A549 treated with CORT108297 at 1 μM for 4 hours (cell line): ENCODE data around the gene SNX32. TPM values are rescaled to one million over a fixed set of nuclear protein-coding genes. Genes with fewer than 3 reads are reported as not detected.

Experiments used
- total RNA-seq: library from RNA; stranded (reverse); fragments of 200-300 nt; extraction: Qiagen RNA extraction; gene quantifications from 5 replicates; pipeline ENCODE4 v1.2.3, GENCODE V29; 2022

The SNX32 gene
- 0.06 to 0.27 TPM (median 0.08 TPM) in 3 of 5 replicates, not detected in the others for total RNA-seq

GRCh38 chr11:65833297-65834030 is at the start of gene SNX32:
SNX32 (plus strand) TSS chr11:65833963; CDS start chr11:65834066, 103 bp downstream.

GRCh38 chr11:65786786-65787636 is 46.8 kb upstream of the SNX32 start, which contains the start of gene OVOL1:
OVOL1 (plus strand) TSS chr11:65787063; CDS start chr11:65787374, 311 bp downstream.

GRCh38 chr11:65857853-65858680 is 24.3 kb downstream of the SNX32 start, which contains the start of gene CFL1:
CFL1 (minus strand) TSS chr11:65858180; CDS start chr11:65858099, 81 bp downstream.

GRCh38 chr11:65860278-65861164 is 26.8 kb downstream of the SNX32 start, which contains the start of gene MUS81:
MUS81 (plus strand) TSS chr11:65860433; CDS start chr11:65860754, 321 bp downstream.

GRCh38 chr11:65872586-65873317 is 39.0 kb downstream of the SNX32 start, which contains the start of gene EFEMP2:
EFEMP2 (minus strand) TSS chr11:65872800; CDS start chr11:65872354, 446 bp downstream.

GRCh38 chr11:65879617-65880016 is 45.9 kb downstream of the SNX32 start, which contains the start of gene CTSW:
CTSW (plus strand) TSS chr11:65879837; CDS start chr11:65879855, 18 bp downstream.

GRCh38 chr11:65888163-65888814 is 54.5 kb downstream of the SNX32 start, which contains the start of gene FIBP:
FIBP (minus strand) TSS chr11:65888471; CDS start chr11:65888418, 53 bp downstream.

GRCh38 chr11:65890324-65891218 is 56.8 kb downstream of the SNX32 start, which contains the start of gene CCDC85B:
CCDC85B (plus strand) TSS chr11:65890673; CDS start chr11:65890784, 111 bp downstream.

GRCh38 chr11:65900125-65900898 is 66.5 kb downstream of the SNX32 start, which contains the start of gene FOSL1:
FOSL1 (minus strand) TSS chr11:65900388; CDS start chr11:65900339, 49 bp downstream.

Other genes with a start within 250 kb of the SNX32 start
- gene KCNK7, start 238.2 kb upstream of the SNX32 start, total RNA-seq, result 0.29 to 1.0 TPM (median 0.76 TPM) in 4 of 5 replicates, not detected in the other
- gene MAP3K11, start 219.7 kb upstream of the SNX32 start, total RNA-seq, result 41.9 to 53.5 TPM (median 53.1 TPM) in 5 replicates
- 25.5 to 41.3 TPM (median 38.9 TPM) in 5 replicates for gene PCNX3, start 218.2 kb upstream of the SNX32 start, total RNA-seq
- gene SIPA1, start 195.9 kb upstream of the SNX32 start, total RNA-seq, result 12.7 to 20.7 TPM (median 19.3 TPM) in 5 replicates
- gene RELA, start 171.0 kb upstream of the SNX32 start, total RNA-seq, result 64.8 to 82.6 TPM (median 79.5 TPM) in 5 replicates
- gene KAT5, start 121.7 kb upstream of the SNX32 start, total RNA-seq, result 42.0 to 56.6 TPM (median 51.7 TPM) in 5 replicates
- 29.7 to 54.1 TPM (median 51.4 TPM) in 5 replicates for gene RNASEH2C, start 113.2 kb upstream of the SNX32 start, total RNA-seq
- gene AP5B1, start 53.0 kb upstream of the SNX32 start, total RNA-seq, result 7.6 to 13.5 TPM (median 11.9 TPM) in 5 replicates
- 0.02 to 0.09 TPM (median 0.07 TPM) in 3 of 5 replicates, not detected in the others for gene OVOL1, start 46.9 kb upstream of the SNX32 start, total RNA-seq
- gene CFL1, start 24.2 kb downstream of the SNX32 start, total RNA-seq, result 1,930 to 2,323 TPM (median 2,279 TPM) in 5 replicates
- 25.2 to 36.4 TPM (median 34.5 TPM) in 5 replicates for gene MUS81, start 26.5 kb downstream of the SNX32 start, total RNA-seq
- gene EFEMP2, start 38.8 kb downstream of the SNX32 start, total RNA-seq, result 0.77 to 1.4 TPM (median 1.2 TPM) in 5 replicates
- 0.06 to 0.16 TPM in 2 of 5 replicates, not detected in the others for gene CTSW, start 45.9 kb downstream of the SNX32 start, total RNA-seq
- 71.8 to 97.2 TPM (median 89.4 TPM) in 5 replicates for gene FIBP, start 54.5 kb downstream of the SNX32 start, total RNA-seq
- gene CCDC85B, start 56.7 kb downstream of the SNX32 start, total RNA-seq, result 24.4 to 53.2 TPM (median 49.6 TPM) in 5 replicates
- gene FOSL1, start 66.4 kb downstream of the SNX32 start, total RNA-seq, result 148 to 236 TPM (median 164 TPM) in 5 replicates
- gene C11orf68, start 85.1 kb downstream of the SNX32 start, total RNA-seq, result 40.6 to 65.5 TPM (median 61.3 TPM) in 5 replicates
- 196 to 277 TPM (median 239 TPM) in 5 replicates for gene DRAP1, start 85.5 kb downstream of the SNX32 start, total RNA-seq
- not detected in 5 replicates for gene TSGA10IP, start 111.5 kb downstream of the SNX32 start, total RNA-seq
- 46.6 to 64.2 TPM (median 61.5 TPM) in 5 replicates for gene SART1, start 127.8 kb downstream of the SNX32 start, total RNA-seq
- gene EIF1AD, start 168.2 kb downstream of the SNX32 start, total RNA-seq, result 37.5 to 48.4 TPM (median 38.6 TPM) in 5 replicates
- gene BANF1, start 168.5 kb downstream of the SNX32 start, total RNA-seq, result 385 to 515 TPM (median 496 TPM) in 5 replicates
- not detected in 5 replicates for gene CST6, start 178.0 kb downstream of the SNX32 start, total RNA-seq
- 1.4 to 1.9 TPM (median 1.8 TPM) in 5 replicates for gene CATSPER1, start 192.5 kb downstream of the SNX32 start, total RNA-seq
- not detected in 5 replicates for gene GAL3ST3, start 215.2 kb downstream of the SNX32 start, total RNA-seq
- gene SF3B2, start 218.4 kb downstream of the SNX32 start, total RNA-seq, result 166 to 184 TPM (median 170 TPM) in 5 replicates
- gene PACS1, start 236.3 kb downstream of the SNX32 start, total RNA-seq, result 48.9 to 85.2 TPM (median 76.8 TPM) in 5 replicates